ENCODE results near the gene KRTAP3-3.

KRTAP3-3 gene

GRCh38 chr17:40956401-40957254 lies 37.3 kb downstream of the KRTAP3-3 start:
- no peak for DNase-seq

DNA sequence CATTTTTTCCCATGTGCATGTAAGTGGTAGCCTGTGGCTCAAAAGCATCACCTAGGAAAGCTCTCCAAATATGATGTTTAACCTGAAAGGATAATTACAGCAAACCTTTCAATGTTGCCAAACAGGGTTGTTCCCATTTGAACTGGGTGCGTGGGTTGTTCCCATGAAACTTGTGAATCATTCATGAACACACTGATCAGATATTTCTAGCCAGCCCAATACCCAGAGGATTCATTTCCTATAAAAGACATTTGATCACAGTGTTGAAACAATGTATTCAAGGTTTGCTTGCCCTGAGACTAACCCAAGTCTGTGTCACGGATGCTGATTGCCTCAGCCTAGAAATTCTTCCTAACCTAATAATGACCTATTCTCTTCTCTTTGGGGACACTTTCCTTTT lies 40.1 kb downstream of the KRTAP3-3 start:
- no peak for DNase-seq

- DNase-seq: no peak
Observed at GRCh38 chr17:40952661-40953060, 41.3 kb downstream of the KRTAP3-3 start.

DNA sequence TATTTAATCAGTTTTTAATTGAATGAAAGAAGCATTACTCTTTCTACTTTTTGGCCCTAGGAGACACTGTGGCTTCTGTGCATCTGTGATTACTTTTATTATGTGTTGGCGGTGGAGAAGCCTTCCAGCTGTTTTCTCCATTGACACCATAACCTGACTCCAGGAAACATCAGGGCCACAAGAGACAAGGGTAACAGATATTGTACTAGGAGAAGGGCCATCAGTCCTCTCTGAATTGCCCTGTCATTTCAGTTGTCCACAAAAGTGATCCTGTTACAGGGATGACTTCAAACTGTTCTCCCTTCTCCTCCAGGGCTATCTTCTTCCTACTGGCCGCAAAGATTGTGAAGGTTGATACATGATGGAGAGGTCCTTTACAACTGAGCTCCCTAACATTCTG lies 41.8 kb downstream of the KRTAP3-3 start:
- no peak for DNase-seq

GRCh38 chr17:40951011-40951622 lies 42.8 kb downstream of the KRTAP3-3 start:
- DNase-seq: no peak

- DNase-seq: no peak
Observed at GRCh38 chr17:40950176-40950575, 43.8 kb downstream of the KRTAP3-3 start.

- DNase-seq: peak; percentile 2
Observed at GRCh38 chr17:40949418-40949817, 44.5 kb downstream of the KRTAP3-3 start.

DNA sequence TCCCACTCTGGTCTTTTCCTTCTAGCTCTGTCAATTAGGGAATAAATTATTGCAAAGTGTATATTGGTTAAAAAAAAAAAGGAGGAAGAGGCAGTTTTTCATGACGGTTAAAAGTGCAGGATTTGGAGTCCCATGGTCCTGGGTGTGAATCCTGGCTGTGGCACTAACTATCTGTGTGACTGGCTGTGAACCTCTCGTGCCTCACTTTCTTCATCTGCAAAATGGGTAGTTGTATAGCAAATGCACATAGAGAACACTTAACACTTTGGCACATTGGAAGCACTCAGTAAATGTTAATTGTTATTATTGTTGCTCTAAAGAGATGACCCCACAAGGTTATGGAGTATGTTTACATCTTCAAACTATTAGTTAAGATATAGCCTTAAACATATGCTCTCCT lies 46.0 kb downstream of the KRTAP3-3 start:
- no peak for DNase-seq

GRCh38 chr17:40945414-40945813 lies 48.5 kb downstream of the KRTAP3-3 start:
- DNase-seq: no peak

DNA sequence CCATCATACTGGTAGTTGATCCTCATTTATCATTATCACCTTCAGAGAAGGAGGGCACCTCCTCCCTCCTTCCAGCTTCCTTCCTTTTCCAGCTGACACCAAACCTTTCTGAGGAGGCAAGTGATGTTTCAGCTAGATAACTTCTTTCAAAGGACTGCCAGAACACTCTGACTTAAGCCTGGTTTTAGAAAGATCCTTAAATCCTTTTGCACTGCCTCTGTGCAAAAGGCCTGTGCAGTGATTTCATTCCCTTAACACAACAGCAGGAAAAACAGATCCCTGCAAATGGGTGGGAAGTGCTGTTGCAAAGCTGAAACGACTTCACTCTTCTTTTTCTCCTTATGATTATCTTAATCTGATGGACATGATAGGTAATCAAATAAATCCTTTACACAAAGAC lies 49.4 kb downstream of the KRTAP3-3 start:
- DNase-seq: no peak
